Activated naive CD4-positive, alpha-beta T cell treated with anti-CD3 and anti-CD28 coated beads, Interleukin-2, amount 50 U/mL, for 72 hours (primary cell): ENCODE data around the gene GALNT10. TPM values are rescaled to one million over a fixed set of nuclear protein-coding genes. Genes with fewer than 3 reads are reported as not detected.

Experiments
- ATAC-seq, 2 donors: fragments of 150-1000 bp; cut with Tn5 transposase; 2 replicates each; pipeline ENCODE4 v1.10.0; 2021; ENCODE audit warnings: mild to moderate bottlenecking in 2 of 2, moderate library complexity in 2 of 2
- DNase-seq, 2 donors: peaks; one replicate each; pipeline ENCODE4 v3.0.0; 2021 to 2022; ENCODE audit warnings: low spot score in 2 of 2
- H3K27ac Mint-ChIP-seq, 2 donors: one replicate each; pipeline ENCODE4 v1.8.0; 2022; ENCODE audit warnings: mild to moderate bottlenecking in 2 of 2, mixed read lengths in 2 of 2
- H3K36me3 Mint-ChIP-seq, 2 donors: one replicate each; pipeline ENCODE4 v1.8.0; 2022; ENCODE audit warnings: mixed read lengths in 2 of 2
- H3K9me3 Mint-ChIP-seq, 2 donors: one replicate each; pipeline ENCODE4 v1.8.0; 2022; ENCODE audit warnings: mixed read lengths in 2 of 2
- total RNA-seq, 2 donors: library from RNA; stranded (reverse); gene quantifications; one replicate each; pipeline ENCODE4 v1.2.3, GENCODE V29; 2022

Gene GALNT10
- total RNA-seq, 2 donors from 2014 or later, result 22.9 to 66.2 TPM

- Mint-ChIP-seq H3K9me3 (no peaks in the 10 kb centered on the region), H3K27ac (no peak overlapping the region), H3K36me3 (peaks cover 0 to 20% of the 10 kb centered on the region in 2 donors)
- ATAC-seq, result no peak
- no peak for DNase-seq
These were observed 135.0 kb downstream of the GALNT10 start for GRCh38 chr5:154325566-154325965.

GRCh38 chr5:154329062-154329461 is 138.5 kb downstream of the GALNT10 start:
- H3K27ac Mint-ChIP-seq, result no peak overlapping the region
- DNase-seq, result no peak
- no peak for ATAC-seq
- H3K9me3 Mint-ChIP-seq, result no peaks in the 10 kb centered on the region
- H3K36me3 Mint-ChIP-seq, result peaks cover 6 to 8% of the 10 kb centered on the region in 2 donors

DNA sequence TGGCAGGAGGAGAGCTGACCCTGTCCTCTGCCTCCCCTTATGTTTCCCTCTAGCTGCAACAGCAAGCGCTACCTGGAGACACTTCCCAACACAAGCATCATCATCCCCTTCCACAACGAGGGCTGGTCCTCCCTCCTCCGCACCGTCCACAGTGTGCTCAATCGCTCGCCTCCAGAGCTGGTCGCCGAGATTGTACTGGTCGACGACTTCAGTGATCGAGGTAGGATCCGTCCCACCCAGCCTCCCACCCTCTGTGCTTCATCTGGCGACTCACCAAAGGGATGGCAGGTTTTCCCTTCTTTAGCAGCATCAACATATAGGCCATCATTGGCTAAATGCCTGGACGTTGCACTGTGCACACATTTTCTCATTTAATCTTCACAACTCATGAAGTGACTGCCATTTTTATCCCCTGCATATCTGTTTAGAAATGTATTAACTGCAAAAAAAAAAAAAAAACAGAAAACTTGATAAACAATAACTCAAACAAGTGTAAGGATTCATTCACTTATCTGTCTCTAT is 139.0 kb downstream of the GALNT10 start:
- DNase-seq (no peak), ATAC-seq (no peak)
- Mint-ChIP-seq H3K27ac (no peak overlapping the region), H3K36me3 (peaks cover under 1 to 10% of the 10 kb centered on the region in 2 donors), H3K9me3 (no peaks in the 10 kb centered on the region)

- no peak for ATAC-seq
- no peak for DNase-seq
- Mint-ChIP-seq H3K9me3 (no peaks in the 10 kb centered on the region), H3K36me3 (peaks cover 0 to 15% of the 10 kb centered on the region in 2 donors), H3K27ac (no peak overlapping the region)
These were observed 139.6 kb downstream of the GALNT10 start for GRCh38 chr5:154330097-154330667.

DNA sequence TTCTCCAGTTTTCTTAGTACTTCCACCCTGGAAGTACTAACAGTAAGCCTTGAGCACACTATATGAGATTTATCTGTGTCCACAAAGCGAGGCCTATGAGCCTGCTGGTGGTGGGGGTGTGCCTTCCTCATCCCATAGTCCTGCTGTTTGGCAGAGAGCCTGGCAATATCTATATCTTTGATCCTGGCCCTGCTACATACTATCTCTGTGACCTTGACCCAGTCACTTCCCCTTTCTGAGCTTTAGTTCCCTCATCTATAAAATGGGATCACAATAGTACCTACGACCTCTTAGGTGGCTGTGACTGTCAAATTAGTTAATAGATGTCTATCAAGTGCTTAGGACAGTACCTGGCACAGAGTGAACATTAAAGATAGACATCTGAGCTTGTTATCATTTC is 140.7 kb downstream of the GALNT10 start:
- no peak for DNase-seq
- no peak for ATAC-seq
- Mint-ChIP-seq H3K9me3 (no peaks in the 10 kb centered on the region), H3K36me3 (peaks cover 0 to 16% of the 10 kb centered on the region in 2 donors), H3K27ac (peak overlapping the region in 1 of 2 donors; percentile 3)

DNA sequence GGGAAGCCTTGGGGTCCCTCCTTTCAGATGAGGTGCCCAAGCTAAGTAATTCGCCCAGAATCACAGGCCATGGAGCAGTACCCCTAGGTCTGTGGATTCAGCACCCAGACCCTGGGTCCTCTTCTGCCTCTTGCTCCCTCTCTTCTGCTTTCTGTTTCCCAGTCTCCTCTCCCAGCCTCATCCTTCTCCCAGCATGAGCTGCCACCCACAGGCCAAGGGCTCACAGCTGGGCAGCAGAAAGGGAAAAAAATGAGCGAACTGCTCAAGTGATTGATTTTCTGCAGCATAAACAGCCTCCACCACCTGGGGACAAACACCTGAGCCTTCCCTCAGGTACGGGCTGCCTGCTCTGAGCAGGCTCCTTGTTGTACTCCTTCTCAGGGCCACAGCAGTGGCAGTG is 141.4 kb downstream of the GALNT10 start:
- H3K36me3 Mint-ChIP-seq, result peaks cover 0 to 16% of the 10 kb centered on the region in 2 donors
- DNase-seq (no peak), ATAC-seq (no peak)
- no peaks in the 10 kb centered on the region for H3K9me3 Mint-ChIP-seq
- H3K27ac Mint-ChIP-seq, result no peak overlapping the region

DNA sequence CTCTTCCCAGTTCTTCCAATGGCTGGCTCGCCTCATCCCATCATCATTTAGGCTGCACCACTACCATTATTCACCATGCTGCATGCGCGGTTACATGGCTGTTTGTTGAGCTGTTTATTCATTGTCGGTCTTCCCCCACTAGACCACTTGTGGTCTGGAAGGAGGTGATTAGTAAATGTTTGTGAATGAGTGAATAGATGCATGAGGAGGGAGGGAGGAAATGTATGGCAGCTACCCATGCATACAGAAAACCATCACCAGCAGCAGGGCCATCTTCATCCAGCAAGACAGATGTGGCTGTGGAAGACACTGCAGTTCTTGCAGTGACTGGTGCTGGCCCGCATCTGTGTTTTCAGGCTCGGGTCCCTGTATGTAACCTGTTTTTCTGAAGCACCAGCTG is 141.9 kb downstream of the GALNT10 start:
- DNase-seq, result no peak
- peaks cover 4 to 17% of the 10 kb centered on the region in 2 donors for H3K36me3 Mint-ChIP-seq
- H3K9me3 Mint-ChIP-seq, result no peaks in the 10 kb centered on the region
- peak overlapping the region in 1 of 2 donors; percentile 31 for H3K27ac Mint-ChIP-seq
- no peak for ATAC-seq

- no peaks in the 10 kb centered on the region for H3K9me3 Mint-ChIP-seq
- no peak for ATAC-seq
- H3K27ac Mint-ChIP-seq, result no peak overlapping the region
- peaks cover 8 to 22% of the 10 kb centered on the region in 2 donors for H3K36me3 Mint-ChIP-seq
- no peak for DNase-seq
These were observed 142.5 kb downstream of the GALNT10 start for GRCh38 chr5:154333016-154333415.

- ATAC-seq (no peak), DNase-seq (no peak)
- Mint-ChIP-seq H3K27ac (no peak overlapping the region), H3K9me3 (no peaks in the 10 kb centered on the region), H3K36me3 (peaks cover 8 to 30% of the 10 kb centered on the region in 2 donors)
These were observed 144.0 kb downstream of the GALNT10 start for GRCh38 chr5:154334406-154335064.

GRCh38 chr5:154335065-154335448 is 144.5 kb downstream of the GALNT10 start:
- Mint-ChIP-seq H3K27ac (no peak overlapping the region), H3K36me3 (peaks cover 8 to 30% of the 10 kb centered on the region in 2 donors), H3K9me3 (no peaks in the 10 kb centered on the region)
- DNase-seq (no peak), ATAC-seq (no peak)

- Mint-ChIP-seq H3K36me3 (peaks cover 8 to 14% of the 10 kb centered on the region in 2 donors), H3K9me3 (no peaks in the 10 kb centered on the region), H3K27ac (no peak overlapping the region)
- ATAC-seq (no peak), DNase-seq (no peak)
These were observed 151.1 kb downstream of the GALNT10 start for GRCh38 chr5:154341620-154342019.

- ATAC-seq, result no peak
- H3K9me3 Mint-ChIP-seq, result no peaks in the 10 kb centered on the region
- DNase-seq, result no peak
- H3K36me3 Mint-ChIP-seq, result peaks cover 6 to 14% of the 10 kb centered on the region in 2 donors
- no peak overlapping the region for H3K27ac Mint-ChIP-seq
These were observed 151.7 kb downstream of the GALNT10 start for GRCh38 chr5:154342211-154342610.

GRCh38 chr5:154342963-154343362 is 152.4 kb downstream of the GALNT10 start:
- Mint-ChIP-seq H3K36me3 (peaks cover 0 to 8% of the 10 kb centered on the region in 2 donors), H3K27ac (no peak overlapping the region), H3K9me3 (no peaks in the 10 kb centered on the region)
- no peak for DNase-seq
- no peak for ATAC-seq

DNA sequence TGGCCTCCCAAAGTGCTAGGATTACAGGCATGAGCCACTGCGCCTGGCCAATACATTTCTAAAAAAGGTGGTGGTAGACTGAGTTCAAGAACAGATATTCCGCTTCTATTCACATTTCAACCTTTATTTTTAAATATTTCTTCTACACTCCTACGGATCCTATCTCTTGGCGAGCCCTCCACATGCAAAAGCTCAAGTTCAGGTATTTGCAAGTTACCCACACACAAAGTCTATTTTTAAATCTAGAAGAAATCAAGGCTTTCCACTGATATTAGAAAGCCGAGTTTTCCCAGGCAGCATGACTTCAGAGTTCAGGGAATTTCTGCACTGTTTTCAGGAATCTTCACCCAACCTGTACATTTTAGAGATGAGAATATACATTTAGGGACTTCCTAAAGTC is 153.9 kb downstream of the GALNT10 start:
- ATAC-seq (no peak), DNase-seq (no peak)
- H3K9me3 Mint-ChIP-seq, result no peaks in the 10 kb centered on the region
- no peak overlapping the region for H3K27ac Mint-ChIP-seq
- H3K36me3 Mint-ChIP-seq, result no peaks in the 10 kb centered on the region

GRCh38 chr5:154345255-154345952 is 154.9 kb downstream of the GALNT10 start:
- Mint-ChIP-seq H3K27ac (peak overlapping the region in 1 of 2 donors; percentile 36), H3K9me3 (no peaks in the 10 kb centered on the region), H3K36me3 (no peaks in the 10 kb centered on the region)
- DNase-seq (no peak), ATAC-seq (no peak)

DNA sequence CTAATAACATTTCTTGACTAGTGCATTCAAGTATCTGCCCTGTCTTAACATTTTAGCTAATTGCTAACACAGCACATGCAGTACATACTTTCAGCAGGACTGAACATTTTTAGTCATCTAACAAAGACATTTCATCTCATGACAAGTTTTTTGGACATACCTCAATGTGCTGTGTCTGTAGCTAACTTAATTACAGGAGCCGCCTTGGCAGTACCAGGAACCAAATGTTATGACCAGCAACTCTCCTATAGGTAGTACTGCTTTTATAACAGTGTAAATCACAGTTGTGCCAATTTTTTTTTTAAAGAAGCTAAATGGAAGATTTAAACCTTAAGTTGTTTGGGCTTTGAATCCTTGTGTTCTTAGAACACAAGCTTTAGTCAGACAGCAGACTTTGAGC is 155.9 kb downstream of the GALNT10 start:
- DNase-seq (no peak), ATAC-seq (no peak)
- Mint-ChIP-seq H3K27ac (no peak overlapping the region), H3K36me3 (no peaks in the 10 kb centered on the region), H3K9me3 (no peaks in the 10 kb centered on the region)

GRCh38 chr5:154349626-154350264 is 159.2 kb downstream of the GALNT10 start:
- Mint-ChIP-seq H3K36me3 (no peaks in the 10 kb centered on the region), H3K9me3 (no peaks in the 10 kb centered on the region), H3K27ac (no peak overlapping the region)
- DNase-seq (no peak), ATAC-seq (no peak)
